GM19193 (cell line): ENCODE data around the gene GHSR.

Experiments used
- POLR2A ChIP-seq: IDR thresholded peaks from 4 replicates; pipeline ENCODE4 v1.6.1; 2011; ENCODE audit not compliant: insufficient read depth, insufficient read length; ENCODE audit errors: extremely low read depth

The GHSR gene, protein sequence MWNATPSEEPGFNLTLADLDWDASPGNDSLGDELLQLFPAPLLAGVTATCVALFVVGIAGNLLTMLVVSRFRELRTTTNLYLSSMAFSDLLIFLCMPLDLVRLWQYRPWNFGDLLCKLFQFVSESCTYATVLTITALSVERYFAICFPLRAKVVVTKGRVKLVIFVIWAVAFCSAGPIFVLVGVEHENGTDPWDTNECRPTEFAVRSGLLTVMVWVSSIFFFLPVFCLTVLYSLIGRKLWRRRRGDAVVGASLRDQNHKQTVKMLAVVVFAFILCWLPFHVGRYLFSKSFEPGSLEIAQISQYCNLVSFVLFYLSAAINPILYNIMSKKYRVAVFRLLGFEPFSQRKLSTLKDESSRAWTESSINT

DNA sequence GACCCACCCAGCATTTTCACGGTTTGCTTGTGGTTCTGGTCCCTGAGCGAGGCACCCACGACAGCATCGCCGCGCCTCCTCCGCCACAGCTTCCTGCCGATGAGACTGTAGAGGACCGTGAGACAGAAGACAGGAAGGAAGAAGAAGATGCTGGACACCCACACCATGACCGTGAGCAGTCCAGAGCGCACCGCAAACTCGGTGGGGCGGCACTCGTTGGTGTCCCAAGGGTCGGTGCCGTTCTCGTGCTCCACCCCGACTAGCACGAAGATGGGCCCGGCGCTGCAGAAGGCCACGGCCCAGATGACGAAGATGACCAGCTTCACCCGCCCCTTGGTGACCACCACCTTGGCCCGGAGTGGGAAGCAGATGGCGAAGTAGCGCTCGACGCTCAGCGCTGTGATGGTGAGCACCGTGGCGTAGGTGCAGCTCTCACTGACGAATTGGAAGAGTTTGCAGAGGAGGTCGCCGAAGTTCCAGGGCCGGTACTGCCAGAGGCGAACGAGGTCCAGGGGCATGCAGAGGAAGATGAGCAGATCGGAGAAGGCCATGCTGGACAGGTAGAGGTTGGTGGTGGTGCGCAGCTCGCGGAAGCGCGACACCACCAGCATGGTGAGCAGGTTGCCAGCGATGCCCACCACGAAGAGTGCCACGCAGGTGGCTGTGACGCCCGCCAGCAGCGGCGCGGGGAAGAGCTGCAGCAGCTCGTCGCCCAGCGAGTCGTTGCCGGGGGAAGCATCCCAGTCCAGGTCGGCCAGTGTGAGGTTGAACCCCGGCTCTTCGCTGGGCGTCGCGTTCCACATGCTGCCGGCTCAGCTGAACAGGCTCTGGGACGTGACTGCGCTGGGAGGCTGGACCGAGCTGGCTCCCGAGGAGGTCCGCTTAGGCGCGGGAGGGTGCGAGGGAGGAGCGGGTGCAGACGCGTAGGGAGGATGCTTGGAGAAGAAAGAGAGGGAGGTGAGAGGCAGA, at the start of gene GHSR:
Gene GHSR, minus strand, starts transcription at position 846 of the 969 bp plus-strand sequence. Its CDS starts 43 bp downstream, at position 803.
- no peak for TF ChIP-seq POLR2A

- no peak for TF ChIP-seq POLR2A
Measured at GRCh38 chr3:172478116-172478515, 29.9 kb upstream of the GHSR start.

- TF ChIP-seq POLR2A, result no peak
Measured at GRCh38 chr3:172476347-172476746, 28.1 kb upstream of the GHSR start.

DNA sequence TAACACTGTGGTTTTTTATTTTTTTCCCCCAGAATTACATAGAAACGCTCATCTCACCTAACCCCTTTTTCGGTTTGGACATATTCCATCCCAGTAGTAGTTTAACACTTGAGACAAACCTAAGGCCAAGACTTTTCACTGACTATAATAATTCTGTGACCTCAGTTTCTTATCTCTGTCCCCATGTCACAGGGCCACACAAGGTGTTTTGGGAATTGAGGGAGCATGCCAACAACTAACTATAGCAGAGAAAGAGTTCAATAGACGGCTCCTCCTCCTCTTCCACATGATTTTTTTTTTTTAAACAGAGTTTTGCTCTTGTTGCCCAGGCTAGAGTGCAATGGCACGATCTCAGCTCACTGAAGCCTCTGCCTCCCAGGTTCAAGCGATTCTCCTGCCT, 27.4 kb upstream of the GHSR start:
- TF ChIP-seq POLR2A, result no peak

- TF ChIP-seq POLR2A, result no peak
Measured at GRCh38 chr3:172471903-172472302, 23.6 kb upstream of the GHSR start.

- TF ChIP-seq POLR2A, result no peak
Measured at GRCh38 chr3:172470588-172470987, 22.3 kb upstream of the GHSR start.

- no peak for TF ChIP-seq POLR2A
Measured at GRCh38 chr3:172467170-172467824, 19.0 kb upstream of the GHSR start.

- TF ChIP-seq POLR2A, result no peak
Measured at GRCh38 chr3:172466553-172467130, 18.4 kb upstream of the GHSR start.

DNA sequence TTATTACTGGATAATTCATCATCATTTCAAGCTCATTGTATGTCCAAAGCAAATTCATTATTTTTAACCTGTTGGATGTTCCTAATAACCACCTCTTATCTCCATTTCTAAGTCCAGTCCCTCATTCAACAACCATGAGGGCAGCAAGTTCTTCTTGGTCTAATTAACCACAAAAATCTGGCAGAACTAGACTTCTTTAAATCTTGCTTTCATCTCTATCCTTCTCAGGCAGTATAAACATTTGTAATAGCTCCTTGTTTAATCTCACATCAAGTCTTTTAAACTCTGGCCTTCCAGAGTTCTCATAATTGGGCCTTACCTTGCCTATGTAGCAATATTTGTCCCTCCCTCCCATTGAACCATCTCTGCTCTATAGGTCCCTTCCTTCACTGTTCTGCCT, 17.0 kb upstream of the GHSR start:
- no peak for TF ChIP-seq POLR2A

- TF ChIP-seq POLR2A, result no peak
Measured at GRCh38 chr3:172464306-172464705, 16.1 kb upstream of the GHSR start.

- TF ChIP-seq POLR2A, result no peak
Measured at GRCh38 chr3:172461530-172462138, 13.4 kb upstream of the GHSR start.

- no peak for TF ChIP-seq POLR2A
Measured at GRCh38 chr3:172456404-172456803, 8.1 kb upstream of the GHSR start.

DNA sequence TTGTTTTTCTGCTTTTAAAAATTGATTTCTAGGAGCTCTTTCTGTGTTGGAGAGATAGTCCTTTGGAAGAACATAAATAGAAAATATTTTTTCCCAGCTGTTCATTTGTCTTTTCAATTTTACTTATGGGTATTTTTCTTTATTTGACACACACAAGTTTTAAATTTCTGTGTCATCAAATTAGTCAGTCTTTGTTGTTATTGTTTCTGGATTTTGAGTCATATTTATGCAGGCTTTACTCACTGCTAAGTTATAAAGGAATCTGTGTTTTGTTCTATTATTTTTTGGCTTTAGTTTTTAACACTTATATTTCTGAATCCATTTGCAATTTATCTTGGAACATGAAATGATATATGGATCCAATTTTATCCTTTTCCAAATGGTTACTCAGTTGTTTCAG, 5.9 kb upstream of the GHSR start:
- no peak for TF ChIP-seq POLR2A

GRCh38 chr3:172449466-172450149, 1.4 kb upstream of the GHSR start:
- TF ChIP-seq POLR2A, result no peak
